Measurements from ENCODE around the gene HNRNPA2B1. TPM values are rescaled to one million over a fixed set of nuclear protein-coding genes. Genes with fewer than 3 reads are reported as not detected.
"Not testable (repeated sequence)": the region's sequence is repeated elsewhere in the genome, so short reads cannot be mapped to it uniquely, and the experiment has no call there.

The HNRNPA2B1 gene
- total RNA-seq, 1 donor from 2014 or later = 430 TPM

GRCh38 chr7:26172048-26172447, 28.5 kb downstream of the HNRNPA2B1 start:
- no peak for DNase-seq
- ATAC-seq = no peak
- intact Hi-C loops (cut with micrococcal nuclease) = no loop called here

DNA sequence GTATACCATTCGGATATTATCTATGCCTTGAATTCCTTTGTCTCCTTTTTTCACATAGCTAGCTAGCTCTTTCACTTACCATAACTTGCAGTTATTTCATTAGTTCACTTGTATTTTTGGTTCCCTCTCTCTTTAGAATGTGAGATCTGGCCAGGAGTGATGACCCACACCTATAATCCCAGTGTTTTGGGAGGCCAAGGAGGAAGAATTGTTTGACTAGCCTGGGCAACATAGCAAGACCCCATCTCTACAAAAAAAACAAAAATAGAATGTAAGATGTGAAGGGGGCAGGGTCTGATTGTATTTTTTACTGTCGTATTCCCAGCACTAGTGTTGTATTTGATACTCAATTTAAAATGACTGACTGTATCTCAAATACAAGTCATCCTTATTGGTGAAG, 28.9 kb downstream of the HNRNPA2B1 start:
- DNase-seq = no peak
- intact Hi-C loops (cut with micrococcal nuclease) = no loop called here
- ATAC-seq = no peak

- ATAC-seq = no peak
- DNase-seq = no peak
- intact Hi-C loops (cut with micrococcal nuclease) = no loop called here
Measured at GRCh38 chr7:26170663-26171062, 29.9 kb downstream of the HNRNPA2B1 start.

- ATAC-seq = no peak
- intact Hi-C loops (cut with micrococcal nuclease) = no loop called here
Measured at GRCh38 chr7:26169271-26169670, 31.3 kb downstream of the HNRNPA2B1 start.

DNA sequence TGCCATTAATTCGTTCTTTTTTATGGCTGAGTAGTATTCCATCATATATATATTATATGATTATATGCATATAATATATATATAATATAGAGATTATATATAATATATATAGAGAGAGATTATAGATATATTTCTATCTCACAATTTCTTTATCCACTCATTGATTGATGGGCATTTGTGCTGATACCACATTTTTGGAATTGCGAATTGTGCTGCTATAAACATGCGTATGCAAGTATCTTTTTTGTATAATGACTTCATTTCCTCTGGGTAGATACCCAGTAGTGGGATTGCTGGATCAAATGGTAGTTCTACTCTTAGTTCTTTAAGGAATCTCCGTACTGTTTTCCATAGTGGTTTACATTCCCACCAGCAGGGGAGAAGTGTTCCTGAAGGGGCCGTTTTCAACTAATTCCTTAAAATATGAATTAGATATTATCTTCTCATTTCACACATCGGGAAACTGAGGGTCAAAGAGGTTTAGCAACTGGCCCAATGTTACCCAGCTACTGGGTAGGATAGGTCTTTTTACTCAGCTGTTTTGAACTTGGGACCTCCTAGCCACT, 32.0 kb downstream of the HNRNPA2B1 start:
- DNase-seq = no peak
- no peak for ATAC-seq
- intact Hi-C loops (cut with micrococcal nuclease) = no loop called here

More at GRCh38 chr7:26169271-26169670, 31.3 kb downstream of the HNRNPA2B1 start:
- no peak for DNase-seq

DNA sequence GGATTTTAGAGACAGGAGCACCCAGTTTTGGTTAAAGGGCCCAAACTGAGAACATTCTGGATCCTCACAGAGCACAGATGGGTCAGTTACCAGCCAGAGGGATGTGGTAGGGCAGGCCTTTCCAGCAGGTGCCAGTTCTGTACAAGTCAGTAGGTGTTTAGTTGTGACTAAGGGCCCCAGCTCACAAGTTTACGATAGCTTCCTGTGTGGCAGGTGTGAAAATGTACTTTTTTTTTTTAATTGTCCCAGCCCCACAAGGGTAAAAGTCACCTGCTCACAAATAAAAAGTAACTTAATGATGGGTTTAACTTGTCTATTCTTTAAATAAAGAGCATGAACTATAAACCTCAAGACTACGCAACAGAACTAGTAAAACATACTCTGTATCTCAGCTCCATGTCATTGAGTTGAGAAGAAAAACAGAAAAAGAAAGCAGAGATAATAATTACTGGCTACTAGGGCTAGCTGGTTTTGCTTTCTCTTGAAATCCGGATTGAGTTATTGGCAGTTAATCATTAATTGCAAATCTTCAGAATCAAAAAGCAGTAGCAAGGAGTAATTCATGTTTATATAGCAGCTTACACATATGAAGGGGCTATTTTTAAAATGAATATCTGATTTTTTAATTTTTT, 33.1 kb downstream of the HNRNPA2B1 start:
- DNase-seq = no peak
- ATAC-seq = no peak
- intact Hi-C loops (cut with micrococcal nuclease) = no loop called here

- intact Hi-C loops (cut with micrococcal nuclease) = no loop called here
- ATAC-seq (no peak), DNase-seq (no peak)
Measured at GRCh38 chr7:26166684-26167266, 33.8 kb downstream of the HNRNPA2B1 start.

- no peak for DNase-seq
- no peak for ATAC-seq
- intact Hi-C loops (cut with micrococcal nuclease) = no loop called here
Measured at GRCh38 chr7:26165950-26166683, 34.4 kb downstream of the HNRNPA2B1 start.

DNA sequence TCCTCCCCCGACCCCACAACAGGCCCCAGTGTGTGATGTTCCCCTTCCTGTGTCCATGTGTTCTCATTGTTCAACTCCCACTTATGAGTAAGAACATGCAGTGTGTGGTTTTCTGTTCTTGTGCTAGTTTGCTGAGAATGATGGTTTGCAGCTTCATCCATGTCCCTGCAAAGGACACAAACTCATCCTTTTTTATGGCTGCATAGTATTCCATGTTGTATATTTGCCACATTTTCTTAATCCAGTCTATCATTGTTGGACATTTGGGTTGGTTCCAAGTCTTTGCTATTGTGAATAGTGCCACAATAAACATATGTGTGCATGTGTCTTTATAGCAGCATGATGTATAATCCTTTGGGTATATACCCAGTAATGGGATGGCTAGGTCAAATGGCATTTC, 36.7 kb downstream of the HNRNPA2B1 start:
- ATAC-seq; DNase-seq; intact Hi-C loops (cut with micrococcal nuclease): not testable (repeated sequence)

- DNase-seq = no peak
- intact Hi-C loops (cut with micrococcal nuclease) = no loop called here
Measured at GRCh38 chr7:26162431-26162830, 38.1 kb downstream of the HNRNPA2B1 start.

GRCh38 chr7:26160896-26161295, 39.6 kb downstream of the HNRNPA2B1 start:
- DNase-seq (no peak), ATAC-seq (no peak)
- intact Hi-C loops (cut with micrococcal nuclease) = no loop called here

More at GRCh38 chr7:26162431-26162830, 38.1 kb downstream of the HNRNPA2B1 start:
- no peak for ATAC-seq

- intact Hi-C loops (cut with micrococcal nuclease) = no loop called here
- ATAC-seq = no peak
Measured at GRCh38 chr7:26159243-26159642, 41.3 kb downstream of the HNRNPA2B1 start.

GRCh38 chr7:26157520-26158105, 42.9 kb downstream of the HNRNPA2B1 start:
- intact Hi-C loops (cut with micrococcal nuclease) = no loop called here
- ATAC-seq (no peak), DNase-seq (no peak)

More at GRCh38 chr7:26159243-26159642, 41.3 kb downstream of the HNRNPA2B1 start:
- DNase-seq = no peak

GRCh38 chr7:26156451-26157420, 43.8 kb downstream of the HNRNPA2B1 start:
- intact Hi-C loops (cut with micrococcal nuclease) = no loop called here
- ATAC-seq (no peak), DNase-seq (no peak)

GRCh38 chr7:26155531-26156375, 44.8 kb downstream of the HNRNPA2B1 start:
- ATAC-seq (no peak), DNase-seq (no peak)
- intact Hi-C loops (cut with micrococcal nuclease) = no loop called here

DNA sequence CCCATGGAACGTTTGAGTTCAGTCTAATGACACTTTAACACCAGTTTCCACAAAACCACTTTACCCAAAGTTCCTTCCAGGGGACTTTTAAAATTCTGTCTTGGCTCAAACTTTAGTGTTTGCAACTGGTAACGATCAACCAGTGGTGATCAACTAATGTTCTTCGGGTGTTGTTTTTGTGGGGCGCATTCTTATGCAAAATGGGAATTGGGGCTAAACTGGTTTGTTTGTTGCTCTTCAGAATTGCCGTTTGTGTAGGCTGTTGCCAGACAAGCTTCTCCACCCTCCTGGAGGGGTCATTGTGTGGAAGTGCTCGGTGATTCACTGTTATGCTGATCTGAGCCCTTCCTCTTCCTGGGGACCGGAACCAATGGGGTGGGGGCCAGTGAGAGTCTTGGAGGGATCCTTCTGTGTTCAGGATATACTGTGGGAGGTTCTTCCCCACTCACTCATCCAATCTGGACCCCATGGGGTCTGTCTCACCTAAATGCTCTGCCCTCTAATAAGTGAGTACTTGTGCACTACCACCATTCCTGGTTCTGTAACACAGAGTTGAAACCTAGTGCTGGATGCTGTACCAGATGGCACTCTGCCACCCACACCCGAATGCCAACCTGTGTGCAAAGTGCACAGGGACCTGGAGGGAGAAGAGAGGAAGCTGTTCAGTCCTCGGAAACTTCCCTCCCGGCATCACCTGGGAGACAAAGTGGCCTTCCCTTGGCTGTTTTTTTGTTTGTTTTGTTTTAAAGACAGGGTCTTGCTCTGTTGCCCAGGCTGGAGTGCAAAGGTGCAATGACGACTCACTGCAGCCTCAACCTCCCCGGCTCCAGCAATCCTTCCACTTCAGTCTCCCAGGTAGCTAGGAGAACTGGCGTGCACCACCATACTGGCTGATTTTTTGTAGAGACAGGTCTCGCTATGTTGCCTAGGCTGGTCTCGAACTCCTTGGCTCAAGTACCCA, 46.4 kb downstream of the HNRNPA2B1 start:
- intact Hi-C loops (cut with micrococcal nuclease) = no loop called here
- ATAC-seq = peak; percentile 43
- no peak for DNase-seq
